PC-9 (cell line): ENCODE results near the gene CRTC3. TPM values are rescaled to one million over a fixed set of nuclear protein-coding genes. Genes with fewer than 3 reads are reported as not detected.
"Not testable (repeated sequence)": the region's sequence is repeated elsewhere in the genome, so short reads cannot be mapped to it uniquely, and the experiment has no call there.

Experiments used
- BruUV-seq: library from RNA; stranded (reverse); fragments of 400-500 nt; replicated peaks from 2 replicates; lab custom pipeline; 2021; lab: Mats Ljungman, UMichigan
- CTCF ChIA-PET: fragments of 300-600 bp; sonication (Branson Sonifier 250); formaldehyde crosslinking; loops from one replicate; lab custom pipeline; 2022; ENCODE audit warnings: antibody characterized with exemption; lab: Charles Lee
- POLR2A ChIA-PET: fragments of 300-600 bp; sonication (Branson Sonifier 250); formaldehyde crosslinking; loops from one replicate; lab custom pipeline; 2022; ENCODE audit warnings: antibody characterized with exemption; ENCODE audit not compliant: unreplicated experiment; lab: Charles Lee
- DNase-seq, 2 experiments: peaks; one replicate each; pipeline versions ENCODE4 v3.0.0 to v3.0.0-alpha.2; 2015 to 2022; ENCODE audit warnings: mixed read lengths in 1 of 2
- H2AFZ ChIP-seq: fragments of 200-600 bp; sonication (generic); 2 replicates; pipeline ENCODE4 v1.8.1; 2017; ENCODE audit warnings: antibody characterized with exemption
- H3F3A ChIP-seq: fragments of 200-600 bp; sonication (generic); 2 replicates; pipeline ENCODE4 v1.8.1; 2017; ENCODE audit warnings: antibody characterized with exemption, mild to moderate bottlenecking, low read depth; ENCODE audit not compliant: insufficient read depth
- H3K27ac ChIP-seq: fragments of 200-600 bp; sonication (generic); 2 replicates; pipeline ENCODE4 v1.6.1; 2016; ENCODE audit warnings: mixed run types
- H3K27me3 ChIP-seq: fragments of 200-600 bp; sonication (generic); 2 replicates; pipeline ENCODE4 v1.6.1; 2016; ENCODE audit warnings: low read depth, mixed run types; ENCODE audit not compliant: insufficient read depth
- H3K36me3 ChIP-seq: fragments of 200-600 bp; sonication (generic); 2 replicates; pipeline ENCODE4 v1.6.1; 2016; ENCODE audit warnings: low read depth, mixed run types
- H3K4me1 ChIP-seq: fragments of 200-600 bp; sonication (generic); replicated peaks from 2 replicates; pipeline ENCODE4 v1.6.1; 2016; ENCODE audit warnings: mixed run types; ENCODE audit not compliant: insufficient read depth
- H3K4me2 ChIP-seq: fragments of 200-600 bp; sonication (generic); 2 replicates; pipeline ENCODE4 v1.6.1; 2017; ENCODE audit warnings: mixed run types
- H3K4me3 ChIP-seq: fragments of 200-600 bp; sonication (generic); 2 replicates; pipeline ENCODE4 v1.6.1; 2016; ENCODE audit warnings: mixed run types
- H3K79me2 ChIP-seq: fragments of 200-600 bp; sonication (generic); 2 replicates; pipeline ENCODE4 v1.6.1; 2017; ENCODE audit warnings: low read depth, mixed run types
- H3K9me2 ChIP-seq: fragments of 200-600 bp; sonication (generic); 2 replicates; pipeline ENCODE4 v1.8.1; 2017; ENCODE audit warnings: mild to moderate bottlenecking; ENCODE audit not compliant: insufficient read depth
- H3K9me3 ChIP-seq: fragments of 200-600 bp; sonication (generic); 2 replicates; pipeline ENCODE4 v1.8.1; 2016; ENCODE audit warnings: low read depth; ENCODE audit not compliant: insufficient read depth
- H4K20me1 ChIP-seq: fragments of 200-600 bp; sonication (generic); 2 replicates; pipeline ENCODE4 v1.8.1; 2017; ENCODE audit not compliant: insufficient read depth
- CTCF ChIP-seq: fragments of 200-600 bp; sonication (generic); conservative IDR thresholded peaks from 2 replicates; pipeline ENCODE4 v1.6.1; 2017; ENCODE audit warnings: mixed run types, antibody characterized with exemption, mild to moderate bottlenecking, moderate library complexity
- EZH2 ChIP-seq: fragments of 200-600 bp; sonication (generic); IDR thresholded peaks from 2 replicates; pipeline ENCODE4 v1.8.0; 2017; ENCODE audit warnings: antibody characterized with exemption, low read depth
- intact Hi-C: fragments of 100-400 bp; cut with micrococcal nuclease; formaldehyde crosslinking; loops from one replicate; pipeline ENCODE4 v1.10.0; 2022; ENCODE audit not compliant: unreplicated experiment
- total RNA-seq: library from RNA; stranded (reverse); gene quantifications from 2 replicates; pipeline ENCODE4 v1.2.3, GENCODE V29; 2021

The CRTC3 gene
- total RNA-seq, 1 experiment from 2014 or later = 18.6 TPM

- Histone ChIP-seq H3K79me2 (no peaks in the 10 kb centered on the region), H3K9me3 (no peaks in the 10 kb centered on the region), H3K27ac (no peak overlapping the region), H3K36me3 (no peaks in the 10 kb centered on the region), H3K4me3 (no peak overlapping the region), H4K20me1 (no peaks in the 10 kb centered on the region), H3K4me1 (no peaks in the 10 kb centered on the region), H3K9me2 (no peaks in the 10 kb centered on the region), H3K27me3 (no peaks in the 10 kb centered on the region), H3K4me2 (no peak overlapping the region), H2AFZ (no peak overlapping the region), H3F3A (peaks cover 5% of the 10 kb centered on the region; the same call in 1 of the 2 replicates)
- intact Hi-C loops = no loop called here
- ChIA-PET POLR2A (interaction anchor here (0.9 kb wide), 1 partner anchor 125 kb away, joined by 10 read pairs; no protein-coding TSS in a partner anchor), CTCF (no interaction called here)
- TF ChIP-seq EZH2 (no peak), CTCF (no peak)
- no peak for DNase-seq
- no TSS peak for BruUV-seq
These were observed 156.9 kb downstream of the CRTC3 start for GRCh38 chr15:90686435-90687218.

DNA sequence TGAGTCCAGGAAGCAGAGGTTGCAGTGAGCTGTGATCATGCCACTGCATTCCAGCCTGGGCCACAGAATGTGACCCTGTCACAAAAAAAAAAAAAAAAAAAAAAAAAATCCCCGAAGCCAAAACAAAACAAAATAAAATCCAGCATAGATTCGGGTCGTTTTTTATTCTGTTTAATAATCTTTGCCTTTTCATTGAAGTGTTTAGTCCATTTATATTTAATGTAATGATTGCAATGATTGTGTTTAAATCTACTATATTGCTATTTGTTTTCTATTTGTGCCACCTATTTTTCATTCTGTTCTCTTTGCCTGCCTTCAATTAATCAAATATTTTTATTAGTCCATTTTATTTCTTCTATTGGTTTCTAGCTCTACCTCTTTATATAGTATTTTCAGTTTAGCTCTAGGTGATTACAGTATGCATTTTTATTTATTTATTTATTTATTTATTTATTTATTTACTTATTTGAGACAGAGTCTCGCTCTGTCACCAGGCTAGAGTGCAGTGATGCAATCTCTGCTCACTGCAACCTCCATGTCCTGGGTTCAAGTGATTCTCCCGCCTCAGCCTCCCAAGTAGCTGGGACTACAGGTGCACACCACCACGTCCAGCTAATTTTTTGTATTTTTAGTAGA, 159.7 kb downstream of the CRTC3 start:
- POLR2A ChIA-PET, DNase-seq, H3K79me2 ChIP-seq, H3K27me3 ChIP-seq, H4K20me1 ChIP-seq, H3K27ac ChIP-seq, intact Hi-C loops, H3K4me2 ChIP-seq, H3K4me3 ChIP-seq, H3K36me3 ChIP-seq, H3K9me2 ChIP-seq, H3K9me3 ChIP-seq, H3F3A ChIP-seq, H2AFZ ChIP-seq, H3K4me1 ChIP-seq, BruUV-seq: not testable (repeated sequence)
- CTCF ChIA-PET = interaction anchor here (0.6 kb wide), 1 partner anchor 38 kb away, joined by 5 read pairs; no protein-coding TSS in a partner anchor

DNA sequence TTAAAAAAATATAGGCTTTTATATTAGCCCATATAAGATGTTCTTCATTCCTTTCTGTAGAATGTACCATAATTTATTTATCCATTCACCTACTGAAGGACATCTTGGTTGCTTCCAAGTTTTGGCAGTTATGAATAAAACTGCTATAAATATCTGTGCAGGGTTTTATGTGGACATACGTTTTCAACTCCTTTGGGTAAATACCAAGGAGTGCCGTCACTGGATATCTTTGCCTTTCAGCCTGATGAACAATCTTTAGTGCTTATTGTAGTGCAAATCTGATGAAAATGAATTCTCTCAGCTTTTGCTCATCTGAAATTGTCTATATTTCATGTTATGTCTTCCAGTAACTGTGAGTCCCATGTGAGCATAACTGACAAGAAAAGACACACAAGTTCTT, 160.9 kb downstream of the CRTC3 start:
- no peaks in the 10 kb centered on the region for H3K4me1 ChIP-seq
- H3K36me3 ChIP-seq = no peaks in the 10 kb centered on the region
- ChIA-PET CTCF (no interaction called here), POLR2A (no interaction called here)
- TF ChIP-seq CTCF = no peak
- TF ChIP-seq EZH2 = no peak
- no peak overlapping the region for H2AFZ ChIP-seq
- no peaks in the 10 kb centered on the region for H3K9me2 ChIP-seq
- H3K27ac ChIP-seq = no peak overlapping the region
- no TSS peak for BruUV-seq
- H3K27me3 ChIP-seq = no peaks in the 10 kb centered on the region
- no peaks in the 10 kb centered on the region for H3F3A ChIP-seq
- H4K20me1 ChIP-seq = no peaks in the 10 kb centered on the region
- no peak overlapping the region for H3K4me3 ChIP-seq
- H3K79me2 ChIP-seq = no peaks in the 10 kb centered on the region
- DNase-seq = no peak
- intact Hi-C loops = loop anchor here (10.0 kb wide), 1 partner anchor 186 kb away; no protein-coding TSS in a partner anchor
- H3K9me3 ChIP-seq = no peaks in the 10 kb centered on the region
- no peak overlapping the region for H3K4me2 ChIP-seq
